SK-N-SH treated with all-trans-retinoic acid at 6 μM for 48 hours (cell line): ENCODE results near the gene NCAPG2.

ENCODE experiments used
- ARNTL ChIP-seq: fragments of 450-650 bp; formaldehyde crosslinking; IDR thresholded peaks from 2 replicates; pipeline ENCODE4 v1.5.0; 2020; ENCODE audit warnings: low read depth, mild to moderate bottlenecking, moderate library complexity, borderline replicate concordance
- CSDC2 ChIP-seq: fragments of 250-450 bp; sonication (Bioruptor Pico); IDR thresholded peaks from 2 replicates; pipeline ENCODE4 v1.5.0; 2020; ENCODE audit warnings: mild to moderate bottlenecking, moderate library complexity
- GLIS3 ChIP-seq: fragments of 250-450 bp; sonication (Bioruptor Pico); IDR thresholded peaks from 2 replicates; pipeline ENCODE4 v1.5.0; 2020; ENCODE audit warnings: mild to moderate bottlenecking, moderate library complexity
- OSR1 ChIP-seq: fragments of 250-450 bp; sonication (Bioruptor Pico); IDR thresholded peaks from 2 replicates; pipeline ENCODE4 v1.8.0; 2022; ENCODE audit warnings: moderate library complexity, mild to moderate bottlenecking, inconsistent platforms
- PATZ1 ChIP-seq: fragments of 250-450 bp; sonication (Bioruptor Pico); IDR thresholded peaks from 2 replicates; pipeline ENCODE4 v1.8.0; 2020; ENCODE audit warnings: mild to moderate bottlenecking, moderate library complexity, borderline replicate concordance
- POU6F1 ChIP-seq: fragments of 250-450 bp; sonication (Bioruptor Pico); IDR thresholded peaks from 2 replicates; pipeline ENCODE4 v1.8.0; 2021; ENCODE audit warnings: low read depth, mild to moderate bottlenecking, moderate library complexity, borderline replicate concordance
- RARB ChIP-seq: fragments of 250-450 bp; sonication (Bioruptor Pico); IDR thresholded peaks from 2 replicates; pipeline ENCODE4 v1.8.0; 2021; ENCODE audit warnings: mild to moderate bottlenecking, moderate library complexity
- TCF4 ChIP-seq: fragments of 250-450 bp; sonication (Bioruptor Pico); IDR thresholded peaks from 2 replicates; pipeline ENCODE4 v1.8.0; 2021; ENCODE audit warnings: mild to moderate bottlenecking, moderate library complexity, borderline replicate concordance
- ZFP3 ChIP-seq: fragments of 250-450 bp; sonication (Bioruptor Pico); IDR thresholded peaks from 2 replicates; pipeline ENCODE4 v1.5.0; 2020; ENCODE audit warnings: mild to moderate bottlenecking, moderate library complexity
- ZFP30 ChIP-seq: fragments of 450-650 bp; formaldehyde crosslinking; IDR thresholded peaks from 2 replicates; pipeline ENCODE4 v1.5.0; 2022; ENCODE audit warnings: mild to moderate bottlenecking, moderate library complexity
- ZNF565 ChIP-seq: fragments of 450-650 bp; formaldehyde crosslinking; conservative IDR thresholded peaks from 2 replicates; pipeline ENCODE4 v1.5.0; 2020; ENCODE audit warnings: low read depth, mild to moderate bottlenecking, moderate library complexity
- ZNF70 ChIP-seq: fragments of 450-650 bp; formaldehyde crosslinking; IDR thresholded peaks from 2 replicates; pipeline ENCODE4 v1.5.0; 2020; ENCODE audit warnings: mild to moderate bottlenecking, moderate library complexity
- TF ChIP-seq, protein P1 (sequence below): fragments of 250-450 bp; sonication (Bioruptor Pico); IDR thresholded peaks from 2 replicates; pipeline ENCODE4 v1.5.1; 2020; ENCODE audit warnings: low read depth, mild to moderate bottlenecking, moderate library complexity
- TF ChIP-seq, protein P2 (sequence below): fragments of 250-450 bp; sonication (Bioruptor Pico); IDR thresholded peaks from 2 replicates; pipeline ENCODE4 v1.5.1; 2021; ENCODE audit warnings: mild to moderate bottlenecking, moderate library complexity

GRCh38 chr7:158648787-158649186 lies 55.8 kb downstream of the NCAPG2 start:
- no peak for TF ChIP-seq RARB (CRISPR knock-in tag)
- TF ChIP-seq ARNTL (CRISPR knock-in tag), result no peak
- no peak for TF ChIP-seq OSR1 (CRISPR knock-in tag)
- no peak for TF ChIP-seq ZNF565
- TF ChIP-seq ZFP3, result no peak
- TF ChIP-seq CSDC2 (CRISPR knock-in tag), result no peak
- no peak for TF ChIP-seq PATZ1 (CRISPR knock-in tag)
- no peak for TF ChIP-seq TCF4 (CRISPR knock-in tag)
- no peak for TF ChIP-seq ZFP30 (CRISPR knock-in tag)
- TF ChIP-seq, protein P1, sequence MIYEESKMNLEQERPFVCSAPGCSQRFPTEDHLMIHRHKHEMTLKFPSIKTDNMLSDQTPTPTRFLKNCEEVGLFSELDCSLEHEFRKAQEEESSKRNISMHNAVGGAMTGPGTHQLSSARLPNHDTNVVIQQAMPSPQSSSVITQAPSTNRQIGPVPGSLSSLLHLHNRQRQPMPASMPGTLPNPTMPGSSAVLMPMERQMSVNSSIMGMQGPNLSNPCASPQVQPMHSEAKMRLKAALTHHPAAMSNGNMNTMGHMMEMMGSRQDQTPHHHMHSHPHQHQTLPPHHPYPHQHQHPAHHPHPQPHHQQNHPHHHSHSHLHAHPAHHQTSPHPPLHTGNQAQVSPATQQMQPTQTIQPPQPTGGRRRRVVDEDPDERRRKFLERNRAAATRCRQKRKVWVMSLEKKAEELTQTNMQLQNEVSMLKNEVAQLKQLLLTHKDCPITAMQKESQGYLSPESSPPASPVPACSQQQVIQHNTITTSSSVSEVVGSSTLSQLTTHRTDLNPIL (CRISPR knock-in tag), result no peak
- TF ChIP-seq, protein P2, sequence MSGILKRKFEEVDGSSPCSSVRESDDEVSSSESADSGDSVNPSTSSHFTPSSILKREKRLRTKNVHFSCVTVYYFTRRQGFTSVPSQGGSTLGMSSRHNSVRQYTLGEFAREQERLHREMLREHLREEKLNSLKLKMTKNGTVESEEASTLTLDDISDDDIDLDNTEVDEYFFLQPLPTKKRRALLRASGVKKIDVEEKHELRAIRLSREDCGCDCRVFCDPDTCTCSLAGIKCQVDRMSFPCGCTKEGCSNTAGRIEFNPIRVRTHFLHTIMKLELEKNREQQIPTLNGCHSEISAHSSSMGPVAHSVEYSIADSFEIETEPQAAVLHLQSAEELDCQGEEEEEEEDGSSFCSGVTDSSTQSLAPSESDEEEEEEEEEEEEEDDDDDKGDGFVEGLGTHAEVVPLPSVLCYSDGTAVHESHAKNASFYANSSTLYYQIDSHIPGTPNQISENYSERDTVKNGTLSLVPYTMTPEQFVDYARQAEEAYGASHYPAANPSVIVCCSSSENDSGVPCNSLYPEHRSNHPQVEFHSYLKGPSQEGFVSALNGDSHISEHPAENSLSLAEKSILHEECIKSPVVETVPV (CRISPR knock-in tag), result no peak
- no peak for TF ChIP-seq POU6F1 (CRISPR knock-in tag)
- no peak for TF ChIP-seq GLIS3
- no peak for TF ChIP-seq ZNF70 (CRISPR knock-in tag)
